Esophagus squamous epithelium (tissue), 4 donors: ENCODE results near the gene COX5A.

Experiments
- CTCF ChIP-seq, 6 experiments: fragments of 450-650 bp in 4 of 6; fragments of 200-600 bp in 2 of 6; sonication (generic) in 2 of 6; IDR thresholded peaks; one replicate each; pipeline ENCODE4 v1.5.1; 2016 to 2019; ENCODE audit warnings: antibody characterized with exemption in 6 of 6, mild to moderate bottlenecking in 4 of 6, moderate library complexity in 4 of 6
- POLR2A ChIP-seq, 4 donors: fragments of 450-650 bp; IDR thresholded peaks; one replicate each; pipeline ENCODE4 v1.6.1; 2017; ENCODE audit warnings: antibody characterized with exemption in 4 of 4, mild to moderate bottlenecking in 4 of 4, moderate library complexity in 3 of 4

GRCh38 chr15:74962219-74962618 lies 24.3 kb upstream of the COX5A start:
- TF ChIP-seq POLR2A (IDR thresholded peaks at IDR 0.05) = no peak
- no peak for TF ChIP-seq CTCF (IDR thresholded peaks at IDR 0.05)
